Skin of body (tissue), 1 donor: ENCODE data around the gene SLC38A10. TPM values are rescaled to one million over a fixed set of nuclear protein-coding genes. Genes with fewer than 3 reads are reported as not detected.

Experiments used
- total RNA-seq: library from RNA; depleted of rRNA; stranded (reverse); fragments of >200 nt; gene quantifications from one replicate; pipeline ENCODE4 v1.2.3, GENCODE V29; 2014

Gene SLC38A10
- total RNA-seq, 1 donor from 2014 or later = 29.2 TPM

Other genes starting within 250 kb of the SLC38A10 start
- gene PVALEF, start 129.8 kb downstream of the SLC38A10 start, total RNA-seq = not detected
- gene AATK, start 129.1 kb downstream of the SLC38A10 start, total RNA-seq = 2.8 TPM
- gene CEP131, start 72.3 kb downstream of the SLC38A10 start, total RNA-seq = 8.5 TPM
- 9.7 TPM for gene TEPSIN, start 56.3 kb downstream of the SLC38A10 start, total RNA-seq
- gene NDUFAF8, start 56.0 kb downstream of the SLC38A10 start, total RNA-seq = 10.7 TPM
- 9.5 TPM for gene BAHCC1, start 100.2 kb upstream of the SLC38A10 start, total RNA-seq
- gene ACTG1, start 217.5 kb upstream of the SLC38A10 start, total RNA-seq = 2,123 TPM
- 0.99 TPM for gene FSCN2, start 233.1 kb upstream of the SLC38A10 start, total RNA-seq